ENCODE results near the gene WNT5A.

DNA sequence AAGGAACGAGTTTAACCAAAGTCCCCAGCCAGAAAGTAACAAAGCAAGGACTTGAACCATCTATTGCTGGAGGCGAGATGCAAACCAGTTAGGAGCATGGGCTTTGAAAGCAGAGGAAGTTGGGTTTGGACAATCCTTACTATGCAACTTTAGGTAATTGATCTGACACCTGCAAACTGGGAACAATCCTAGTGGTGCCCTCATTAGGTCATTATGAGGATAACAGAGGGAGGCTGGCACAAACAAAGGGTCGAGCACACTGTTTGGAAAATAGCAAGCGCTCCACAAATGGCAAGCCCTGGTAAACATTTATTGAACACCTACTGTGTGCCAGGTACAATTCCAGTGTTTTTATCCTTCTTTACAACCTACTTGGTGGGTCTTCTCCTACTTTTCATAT is 45.6 kb downstream of the WNT5A start:
- TF ChIP-seq, protein P1, sequence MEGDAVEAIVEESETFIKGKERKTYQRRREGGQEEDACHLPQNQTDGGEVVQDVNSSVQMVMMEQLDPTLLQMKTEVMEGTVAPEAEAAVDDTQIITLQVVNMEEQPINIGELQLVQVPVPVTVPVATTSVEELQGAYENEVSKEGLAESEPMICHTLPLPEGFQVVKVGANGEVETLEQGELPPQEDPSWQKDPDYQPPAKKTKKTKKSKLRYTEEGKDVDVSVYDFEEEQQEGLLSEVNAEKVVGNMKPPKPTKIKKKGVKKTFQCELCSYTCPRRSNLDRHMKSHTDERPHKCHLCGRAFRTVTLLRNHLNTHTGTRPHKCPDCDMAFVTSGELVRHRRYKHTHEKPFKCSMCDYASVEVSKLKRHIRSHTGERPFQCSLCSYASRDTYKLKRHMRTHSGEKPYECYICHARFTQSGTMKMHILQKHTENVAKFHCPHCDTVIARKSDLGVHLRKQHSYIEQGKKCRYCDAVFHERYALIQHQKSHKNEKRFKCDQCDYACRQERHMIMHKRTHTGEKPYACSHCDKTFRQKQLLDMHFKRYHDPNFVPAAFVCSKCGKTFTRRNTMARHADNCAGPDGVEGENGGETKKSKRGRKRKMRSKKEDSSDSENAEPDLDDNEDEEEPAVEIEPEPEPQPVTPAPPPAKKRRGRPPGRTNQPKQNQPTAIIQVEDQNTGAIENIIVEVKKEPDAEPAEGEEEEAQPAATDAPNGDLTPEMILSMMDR (IDR thresholded peaks at IDR 0.05 in 8 of 11, conservative IDR thresholded peaks at IDR 0.05 in 3 of 11): no peak
- TF ChIP-seq POLR2A (IDR thresholded peaks at IDR 0.05): no peak

Data from spleen (tissue), 7 donors.